ENCODE data around the gene HYAL2.

Gene HYAL2

DNA sequence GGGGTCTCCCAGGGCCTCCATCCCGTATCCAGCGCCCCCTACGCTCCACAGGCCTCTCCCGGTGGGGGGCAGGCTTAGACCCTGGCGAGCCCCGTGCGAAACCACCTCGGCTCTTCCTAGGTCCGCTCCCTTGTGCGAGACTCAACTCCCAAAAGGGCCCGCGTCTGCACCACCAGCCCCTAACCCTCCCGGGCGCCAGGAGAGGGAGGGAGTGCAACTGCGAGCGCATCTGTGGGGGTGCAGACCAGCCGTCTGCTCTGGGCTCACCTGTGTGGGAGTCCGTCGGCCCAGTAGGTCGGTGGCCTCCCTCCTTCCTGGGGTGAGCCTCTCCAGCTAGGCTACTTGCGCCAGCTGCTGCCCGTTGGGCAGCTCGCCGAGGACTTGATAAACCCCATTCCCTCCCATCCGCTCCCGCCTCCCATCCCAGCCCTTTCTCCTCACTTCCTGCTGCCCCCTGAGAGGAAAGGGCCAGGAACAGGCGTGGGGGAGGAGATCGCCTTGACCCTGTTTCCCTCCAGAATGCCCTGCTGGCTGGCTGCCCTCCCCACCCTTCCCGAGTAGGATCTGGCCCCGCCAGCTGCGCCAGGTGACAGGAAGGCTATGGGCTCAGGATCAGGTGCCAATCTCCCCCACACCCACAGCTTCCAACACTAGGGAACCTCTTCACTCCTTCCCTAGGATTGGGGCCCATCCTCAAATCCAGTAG, at the start of gene HYAL2:
Gene HYAL2 (minus strand): TSS at position 360 of the 706 bp plus-strand sequence. CDS start 2,256 bp downstream, outside the sequence.
- DNase-seq (ENCODE audit: low read depth) = no peak

DNA sequence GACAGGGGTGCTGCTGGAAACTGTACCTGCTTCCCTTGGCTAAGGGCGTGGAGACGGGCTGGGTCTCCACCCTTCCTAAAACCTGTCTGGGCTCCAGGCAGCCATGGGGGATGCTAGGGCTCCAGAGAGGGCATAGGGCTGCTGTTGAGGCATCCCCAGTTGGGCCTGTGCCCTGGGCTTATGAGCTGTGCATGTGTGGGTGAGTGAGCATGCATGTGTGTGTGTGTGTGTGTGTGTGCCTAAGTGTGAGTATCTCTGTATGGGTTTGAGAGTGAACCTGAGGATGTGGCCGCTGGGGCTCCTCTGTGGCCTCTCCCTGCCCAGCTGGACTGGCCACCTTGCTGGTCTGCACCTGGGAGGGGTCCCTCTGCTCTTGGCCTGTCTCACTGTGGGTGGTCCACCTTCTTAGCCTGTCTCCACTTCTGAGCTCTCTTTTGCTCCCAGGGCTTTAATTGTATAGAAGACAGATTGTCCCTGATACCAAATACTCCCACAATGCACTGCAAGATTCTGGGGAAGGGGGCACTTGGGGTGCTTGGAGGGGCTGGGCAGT, 48.7 kb upstream of the HYAL2 start:
- DNase-seq (ENCODE audit: low read depth) = no peak

DNA sequence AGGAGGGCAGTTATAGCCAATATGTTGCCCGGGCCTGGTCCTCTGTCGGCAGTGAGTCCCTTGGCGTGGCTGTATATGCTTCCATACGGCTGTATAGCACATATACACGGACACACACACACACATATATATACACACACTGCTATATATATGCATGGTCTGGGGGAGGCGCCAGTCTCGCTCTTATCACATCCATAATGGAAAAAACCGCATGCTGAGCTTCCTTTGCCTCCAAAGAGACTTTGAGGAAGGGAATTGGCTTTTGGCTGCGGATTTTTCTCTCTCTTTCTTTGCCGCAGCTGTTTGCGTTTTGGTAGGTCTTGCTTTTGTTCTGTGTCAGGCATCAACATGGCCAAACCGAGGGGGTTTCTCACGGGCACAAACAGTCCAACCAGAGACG, 48.0 kb upstream of the HYAL2 start:
- no peak for DNase-seq (ENCODE audit: low read depth)

- no peak for DNase-seq (ENCODE audit: low read depth)
Observed at GRCh38 chr3:50369012-50369670, 46.6 kb upstream of the HYAL2 start.

DNA sequence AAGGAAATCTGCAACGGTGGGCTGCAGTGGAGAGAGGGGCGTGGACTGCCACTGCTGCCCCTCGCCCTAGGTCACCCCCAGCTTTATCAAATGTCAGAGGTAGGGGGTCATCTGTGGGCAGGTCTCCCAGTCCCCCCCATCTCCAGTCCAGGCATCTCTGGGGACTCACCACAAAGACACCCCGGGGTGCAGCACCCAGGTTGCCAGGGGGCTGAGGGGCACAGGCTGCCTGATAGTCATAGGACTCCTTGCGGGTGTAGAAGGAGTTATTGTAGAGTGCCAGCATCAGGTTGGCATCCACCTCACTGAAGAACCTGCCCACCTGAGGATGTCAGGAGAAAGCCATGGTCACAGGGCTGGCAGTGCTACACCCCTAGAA, 43.3 kb upstream of the HYAL2 start:
- DNase-seq (ENCODE audit: low read depth) = no peak

DNA sequence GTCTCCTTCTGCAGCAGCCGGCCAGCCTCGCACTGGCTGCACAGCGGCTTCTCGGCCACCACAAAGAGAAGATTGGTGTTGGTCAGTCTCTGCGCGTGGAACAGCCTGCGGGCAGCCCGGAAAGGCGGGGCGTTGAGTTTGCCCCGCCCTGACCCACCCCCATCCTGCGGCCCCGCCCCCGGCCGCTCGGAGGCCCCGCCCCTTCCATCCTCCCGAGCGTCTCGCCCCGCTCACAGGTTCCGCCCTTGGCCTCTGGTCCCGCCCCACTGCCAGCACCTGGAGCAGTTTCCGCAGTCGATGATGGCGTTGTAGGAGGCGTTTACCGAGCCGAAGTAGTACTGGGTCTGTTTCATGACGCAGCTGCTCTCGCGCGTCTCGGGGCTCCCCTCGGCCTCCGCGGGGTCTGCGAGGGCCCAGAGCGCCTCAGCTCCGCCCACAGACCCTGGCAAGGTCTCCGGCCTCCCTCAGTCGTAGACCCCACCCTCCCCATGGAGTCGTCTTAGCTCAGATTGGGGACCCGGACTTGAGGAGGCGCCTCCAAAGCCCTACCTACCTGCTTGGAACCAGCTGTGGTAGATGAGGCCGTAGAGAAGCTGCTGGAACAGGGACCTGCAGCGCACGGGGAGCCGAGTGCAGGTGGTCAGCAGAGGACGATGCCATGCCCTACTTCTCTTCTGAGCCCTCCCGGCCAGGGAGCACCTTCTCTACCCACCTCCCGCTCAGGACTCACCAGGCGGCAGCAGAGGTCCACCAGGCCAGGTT, 42.7 kb upstream of the HYAL2 start:
- DNase-seq (ENCODE audit: low read depth) = peak; percentile 88

GRCh38 chr3:50364573-50365079, 42.1 kb upstream of the HYAL2 start:
- DNase-seq (ENCODE audit: low read depth) = no peak

DNA sequence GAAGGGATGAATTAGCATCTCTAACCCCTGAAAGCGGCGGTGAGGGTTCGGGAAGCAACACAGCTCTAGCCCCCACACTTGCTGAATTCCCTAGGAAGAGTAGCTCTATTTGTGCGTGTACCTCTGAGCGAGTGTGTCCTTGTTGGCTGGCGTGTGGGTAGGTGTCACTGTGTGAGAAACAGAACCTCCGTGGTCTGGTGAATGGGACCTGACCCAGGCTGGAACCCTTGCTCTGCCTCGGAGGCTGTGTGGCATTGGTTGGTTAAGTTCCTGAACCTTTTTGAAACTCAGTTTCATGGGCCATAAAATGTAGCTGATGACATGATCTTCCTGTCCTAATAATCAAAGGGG, 37.2 kb upstream of the HYAL2 start:
- DNase-seq (ENCODE audit: low read depth) = no peak

- DNase-seq (ENCODE audit: low read depth) = peak; percentile 87
Observed at GRCh38 chr3:50358911-50359759, 36.6 kb upstream of the HYAL2 start, which contains the start of gene TMEM115. TSS of gene TMEM115 (minus strand) at chr3:50359521. CDS start at chr3:50359063, 458 bp downstream.

GRCh38 chr3:50358355-50358910, 35.9 kb upstream of the HYAL2 start:
- DNase-seq (ENCODE audit: low read depth) = no peak

GRCh38 chr3:50357481-50357880, 34.9 kb upstream of the HYAL2 start:
- no peak for DNase-seq (ENCODE audit: low read depth)

- DNase-seq (ENCODE audit: low read depth) = no peak
Observed at GRCh38 chr3:50356553-50356952, 34.0 kb upstream of the HYAL2 start.

GRCh38 chr3:50355829-50356552, 33.4 kb upstream of the HYAL2 start:
- DNase-seq (ENCODE audit: low read depth) = no peak

- no peak for DNase-seq (ENCODE audit: low read depth)
Observed at GRCh38 chr3:50354850-50355249, 32.3 kb upstream of the HYAL2 start.

- DNase-seq (ENCODE audit: low read depth) = no peak
Observed at GRCh38 chr3:50354186-50354764, 31.7 kb upstream of the HYAL2 start.

DNA sequence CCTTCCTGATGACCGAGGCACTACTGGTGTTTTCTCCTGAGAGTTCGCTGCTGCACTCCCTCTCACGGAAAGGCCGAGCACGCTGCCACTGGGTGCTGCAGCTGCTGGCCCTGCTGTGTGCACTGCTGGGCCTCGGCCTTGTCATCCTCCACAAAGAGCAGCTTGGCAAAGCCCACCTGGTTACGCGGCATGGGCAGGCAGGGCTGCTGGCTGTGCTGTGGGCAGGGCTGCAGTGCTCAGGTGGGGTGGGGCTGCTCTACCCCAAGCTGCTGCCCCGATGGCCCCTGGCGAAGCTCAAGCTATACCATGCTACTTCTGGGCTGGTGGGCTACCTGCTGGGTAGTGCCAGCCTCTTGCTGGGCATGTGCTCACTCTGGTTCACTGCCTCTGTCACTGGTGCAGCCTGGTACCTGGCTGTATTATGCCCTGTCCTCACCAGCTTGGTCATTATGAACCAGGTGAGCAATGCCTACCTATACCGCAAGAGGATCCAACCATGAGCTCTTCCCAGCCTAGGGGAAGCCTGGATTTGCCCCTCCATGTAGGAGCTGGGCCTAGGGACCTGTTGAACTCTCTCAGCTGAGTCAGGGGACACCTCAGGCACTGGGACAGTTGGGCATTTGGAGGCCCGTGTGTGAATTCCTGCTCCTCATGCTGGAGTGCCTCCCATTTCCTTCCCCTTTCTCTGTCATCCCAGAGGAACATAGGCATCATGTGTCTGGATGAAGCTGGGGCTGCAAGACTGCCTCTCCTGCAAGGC, 30.9 kb upstream of the HYAL2 start:
- no peak for DNase-seq (ENCODE audit: low read depth)

DNA sequence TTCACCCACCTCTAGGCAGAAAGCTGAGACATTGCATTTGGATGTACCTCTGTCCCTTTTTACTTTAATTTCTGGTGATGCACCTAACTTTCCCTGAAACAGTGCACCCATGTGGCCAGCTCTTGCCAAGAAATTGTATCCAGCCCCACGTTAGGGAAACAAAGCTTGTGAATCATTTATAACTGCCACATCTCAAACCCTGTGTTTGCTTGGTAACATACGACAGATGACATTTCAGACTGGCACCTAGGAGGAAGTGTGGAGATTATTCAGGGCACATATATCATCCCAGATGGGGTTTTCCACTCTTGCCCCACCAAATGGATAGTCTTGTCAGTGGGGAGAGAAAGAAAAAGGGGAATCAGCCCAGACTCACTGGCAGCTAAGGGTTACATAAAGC, 30.2 kb upstream of the HYAL2 start:
- DNase-seq (ENCODE audit: low read depth) = no peak

- DNase-seq (ENCODE audit: low read depth) = no peak
Observed at GRCh38 chr3:50351323-50351697, 28.8 kb upstream of the HYAL2 start.

- peak; percentile 99 for DNase-seq (ENCODE audit: low read depth)
Observed at GRCh38 chr3:50350527-50351322, 28.2 kb upstream of the HYAL2 start, which contains the start of the genes CYB561D2 and NPRL2. TSS of gene CYB561D2 (plus strand) at chr3:50350862. CDS start at chr3:50351434, 572 bp downstream. TSS of gene NPRL2 (minus strand) at chr3:50350775. CDS start at chr3:50350652, 123 bp downstream.

Data from stimulated activated CD8-positive, alpha-beta memory T cell treated with anti-CD3 and anti-CD28 coated beads, Interleukin-7, amount 100 ng/mL, for 24 hours (primary cell).